ENCODE measurements around the gene CHPF2. TPM values are rescaled to one million over a fixed set of nuclear protein-coding genes. Genes with fewer than 3 reads are reported as not detected.

Gene CHPF2
- total and polyA plus RNA-seq, 2 of the 13 experiments (the other 11 are each of a cell fraction or from before 2014, with no cell fraction given): 15.4 to 21.5 TPM

DNA sequence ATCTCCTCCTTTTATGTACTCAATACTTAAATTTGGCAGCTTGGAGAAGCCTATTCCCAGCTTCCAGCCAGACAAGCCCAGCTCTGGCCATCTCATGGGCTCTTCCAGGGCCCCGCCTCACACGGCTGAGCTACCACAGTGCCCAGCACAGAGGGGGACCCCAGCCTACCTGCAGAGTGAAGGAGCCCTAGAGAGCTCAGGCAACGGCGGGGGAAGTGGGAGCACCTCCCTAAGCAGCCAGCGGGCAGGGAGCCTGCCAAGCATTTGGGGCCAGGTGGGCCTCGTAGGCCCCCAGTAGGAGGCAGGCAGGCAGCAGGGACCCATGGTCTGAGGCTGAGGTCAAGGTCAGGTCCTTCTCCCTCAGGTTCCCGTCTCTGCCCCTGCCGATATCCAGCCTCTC lies 45.3 kb downstream of the CHPF2 start (continued):
- TF ChIP-seq ZBTB7A (CRISPR knock-in tag; IDR thresholded peaks at IDR 0.05): no peak

DNA sequence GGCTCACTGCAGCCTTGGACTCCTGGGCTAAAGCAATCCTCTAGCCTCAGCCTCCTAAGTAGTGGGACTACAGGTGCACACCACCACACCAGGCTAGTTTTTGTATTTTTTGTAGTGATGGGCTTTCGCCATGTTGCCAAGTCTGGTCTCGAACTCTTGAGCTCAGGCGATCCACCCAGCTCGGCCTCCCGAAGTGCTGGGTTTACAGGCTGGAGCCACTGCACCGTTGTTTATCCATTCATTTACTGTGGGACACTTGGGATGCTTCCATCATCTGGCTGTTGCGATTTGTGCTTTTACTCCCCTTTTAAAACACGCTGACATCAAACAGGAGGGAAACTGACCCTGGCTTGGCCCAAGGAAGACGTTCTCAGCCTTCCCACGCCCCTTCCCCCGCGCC lies 46.7 kb downstream of the CHPF2 start:
- ATAC-seq: no peak
- peaks cover 9% of the 10 kb centered on the region; the same call in 1 of the 2 replicates for H3K4me1 ChIP-seq (ENCODE audit: insufficient read depth, low read length)
- CTCF ChIA-PET (ENCODE audit: low intra/inter-chr PET ratio, low total read pairs): no interaction called here
- no peak for FAIRE-seq
- no TSS peak for BruUV-seq (replicated peaks)
- no peak for DNase-seq (ENCODE audit: low spot score)
- H3K79me2 ChIP-seq (ENCODE audit: insufficient read depth, low read length): no peaks in the 10 kb centered on the region
- POLR2A ChIA-PET: no interaction called here
- no peak overlapping the region for H3K9ac ChIP-seq (ENCODE audit: insufficient read depth, low read depth, low read length)
- H3K27ac ChIP-seq (ENCODE audit: extremely low read length, insufficient read depth, low read length): no peak overlapping the region
- H3K27me3 ChIP-seq (ENCODE audit: control insufficient read depth in 1 of 2, insufficient read depth in 2 of 2, low read length in 2 of 2): peaks cover 6 to 69% of the 10 kb centered on the region in 2 experiments
- intact Hi-C loops (cut with micrococcal nuclease; ENCODE audit: unreplicated experiment): no loop called here
- TF ChIP-seq U2AF1 (optimal IDR thresholded peaks at IDR 0.05; ENCODE audit: low read depth, low read length): no peak
- no peak for TF ChIP-seq STAG1 (CRISPR knock-in tag; IDR thresholded peaks at IDR 0.05)
- TF ChIP-seq, protein P1, sequence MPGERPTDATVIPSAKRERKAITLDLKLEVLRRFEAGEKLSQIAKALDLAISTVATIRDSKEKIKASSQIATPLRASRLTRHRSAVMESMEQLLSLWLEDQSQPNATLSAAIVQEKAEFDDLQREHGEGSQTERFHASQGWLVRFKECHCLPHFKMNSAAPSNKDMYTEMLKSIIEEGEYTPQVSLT (CRISPR knock-in tag; IDR thresholded peaks at IDR 0.05; ENCODE audit: borderline replicate concordance, low read depth): no peak
- TF ChIP-seq, protein P2, sequence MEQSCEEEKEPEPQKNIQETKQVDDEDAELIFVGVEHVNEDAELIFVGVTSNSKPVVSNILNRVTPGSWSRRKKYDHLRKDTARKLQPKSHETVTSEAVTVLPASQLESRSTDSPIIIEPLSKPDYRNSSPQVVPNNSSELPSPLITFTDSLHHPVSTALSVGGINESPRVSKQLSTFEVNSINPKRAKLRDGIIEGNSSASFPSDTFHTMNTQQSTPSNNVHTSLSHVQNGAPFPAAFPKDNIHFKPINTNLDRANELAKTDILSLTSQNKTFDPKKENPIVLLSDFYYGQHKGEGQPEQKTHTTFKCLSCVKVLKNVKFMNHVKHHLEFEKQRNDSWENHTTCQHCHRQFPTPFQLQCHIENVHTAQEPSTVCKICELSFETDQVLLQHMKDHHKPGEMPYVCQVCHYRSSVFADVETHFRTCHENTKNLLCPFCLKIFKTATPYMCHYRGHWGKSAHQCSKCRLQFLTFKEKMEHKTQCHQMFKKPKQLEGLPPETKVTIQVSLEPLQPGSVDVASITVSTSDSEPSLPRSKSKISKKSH (CRISPR knock-in tag; IDR thresholded peaks at IDR 0.05; ENCODE audit: borderline replicate concordance): no peak
- no peak for TF ChIP-seq ZNF451 (CRISPR knock-in tag; IDR thresholded peaks at IDR 0.05)
- TF ChIP-seq, protein P3, sequence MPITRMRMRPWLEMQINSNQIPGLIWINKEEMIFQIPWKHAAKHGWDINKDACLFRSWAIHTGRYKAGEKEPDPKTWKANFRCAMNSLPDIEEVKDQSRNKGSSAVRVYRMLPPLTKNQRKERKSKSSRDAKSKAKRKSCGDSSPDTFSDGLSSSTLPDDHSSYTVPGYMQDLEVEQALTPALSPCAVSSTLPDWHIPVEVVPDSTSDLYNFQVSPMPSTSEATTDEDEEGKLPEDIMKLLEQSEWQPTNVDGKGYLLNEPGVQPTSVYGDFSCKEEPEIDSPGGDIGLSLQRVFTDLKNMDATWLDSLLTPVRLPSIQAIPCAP (CRISPR knock-in tag; IDR thresholded peaks at IDR 0.05; ENCODE audit: low read depth): no peak
- no peak for TF ChIP-seq KMT2A (CRISPR knock-in tag; IDR thresholded peaks at IDR 0.05)
- no peak for TF ChIP-seq ATF7 (IDR thresholded peaks at IDR 0.05)
- TF ChIP-seq ATF7 (CRISPR knock-in tag; IDR thresholded peaks at IDR 0.05): no peak
- no peak for TF ChIP-seq ZNF441 (CRISPR knock-in tag; IDR thresholded peaks at IDR 0.05; ENCODE audit: borderline replicate concordance)
- TF ChIP-seq, protein P4, sequence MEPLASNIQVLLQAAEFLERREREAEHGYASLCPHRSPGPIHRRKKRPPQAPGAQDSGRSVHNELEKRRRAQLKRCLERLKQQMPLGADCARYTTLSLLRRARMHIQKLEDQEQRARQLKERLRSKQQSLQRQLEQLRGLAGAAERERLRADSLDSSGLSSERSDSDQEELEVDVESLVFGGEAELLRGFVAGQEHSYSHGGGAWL (CRISPR knock-in tag; IDR thresholded peaks at IDR 0.05): no peak
- TF ChIP-seq RORA (CRISPR knock-in tag; IDR thresholded peaks at IDR 0.05): no peak
- TF ChIP-seq ZNF746 (CRISPR knock-in tag; IDR thresholded peaks at IDR 0.05): no peak
- TF ChIP-seq ZSCAN21 (CRISPR knock-in tag; IDR thresholded peaks at IDR 0.05; ENCODE audit: borderline replicate concordance): no peak
- TF ChIP-seq, protein P5, sequence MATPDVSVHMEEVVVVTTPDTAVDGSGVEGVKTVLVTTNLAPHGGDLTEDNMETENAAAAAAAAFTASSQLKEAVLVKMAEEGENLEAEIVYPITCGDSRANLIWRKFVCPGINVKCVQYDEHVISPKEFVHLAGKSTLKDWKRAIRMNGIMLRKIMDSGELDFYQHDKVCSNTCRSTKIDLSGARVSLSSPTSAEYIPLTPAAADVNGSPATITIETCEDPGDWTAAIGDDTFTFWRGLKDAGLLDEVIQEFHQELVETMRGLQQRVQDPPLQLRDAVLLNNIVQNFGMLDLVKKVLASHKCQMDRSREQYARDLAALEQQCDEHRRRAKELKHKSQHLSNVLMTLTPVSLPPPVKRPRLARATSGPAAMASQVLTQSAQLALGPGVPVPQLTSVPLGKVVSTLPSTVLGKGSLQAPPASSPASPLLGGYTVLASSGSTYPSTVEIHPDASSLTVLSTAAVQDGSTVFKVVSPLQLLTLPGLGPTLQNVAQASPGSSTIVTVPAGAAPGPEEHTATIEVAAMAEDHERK (CRISPR knock-in tag; IDR thresholded peaks at IDR 0.05; ENCODE audit: low read depth): no peak
- no peak for TF ChIP-seq SRSF1 (optimal IDR thresholded peaks at IDR 0.05; ENCODE audit: low read depth, low read length)
- no peak for TF ChIP-seq SRY (CRISPR knock-in tag; IDR thresholded peaks at IDR 0.05)
- 37% methylated on average over 12 of the region's 12 CpGs for WGBS (ENCODE audit: low lambda C conversion rate)
- no peak overlapping the region for H3K4me2 ChIP-seq (ENCODE audit: low read depth, low read length)
- in situ Hi-C loops (cut with HindIII; ENCODE audit: extremely low pct_ligation_motif_present, low pct_unique_long_range_greater_than_20kb): no loop called here
- H3K36me3 ChIP-seq (replicated peaks in 1 of 2; ENCODE audit: control insufficient read depth in 1 of 2, insufficient read depth in 2 of 2, low read length in 2 of 2): no peaks in the 10 kb centered on the region
- no peaks in the 10 kb centered on the region for H4K20me1 ChIP-seq (ENCODE audit: insufficient read depth, low read length)
- no peak overlapping the region for H3K4me3 ChIP-seq (replicated peaks in 1 of 3; ENCODE audit: insufficient read depth in 1 of 3, low read depth in 2 of 3, low read length in 3 of 3)
- H3K9me3 ChIP-seq (ENCODE audit: low read length): no peaks in the 10 kb centered on the region
- no peak overlapping the region for H2AFZ ChIP-seq (ENCODE audit: low read length)

Measured in HepG2 (cell line).